GM12892 (cell line): ENCODE results near the gene CCSER2.
"Not testable (repeated sequence)": the region's sequence is repeated elsewhere in the genome, so short reads cannot be mapped to it uniquely, and the experiment has no call there.

Source experiments
- DNase-seq: peaks from one replicate; pipeline ENCODE4 v3.0.0; 2011; ENCODE audit not compliant: insufficient read length
- FAIRE-seq: peaks from 2 replicates; lab custom pipeline; 2011; peaks lifted over from hg19 to GRCh38; lab: Jason Lieb, UNC
- POLR2A ChIP-seq: IDR thresholded peaks from 2 replicates; pipeline ENCODE4 v1.6.1; 2011; ENCODE audit warnings: low read depth, low read length, control low read depth
- POLR2AphosphoS5 ChIP-seq: IDR thresholded peaks from 2 replicates; pipeline ENCODE4 v1.6.1; 2011; ENCODE audit warnings: low read depth, low read length, control low read depth
- TAF1 ChIP-seq: IDR thresholded peaks from 2 replicates; pipeline ENCODE4 v1.6.1; 2011; ENCODE audit warnings: low read depth, mild to moderate bottlenecking, control low read depth, low read length, borderline replicate concordance

Gene CCSER2

DNA sequence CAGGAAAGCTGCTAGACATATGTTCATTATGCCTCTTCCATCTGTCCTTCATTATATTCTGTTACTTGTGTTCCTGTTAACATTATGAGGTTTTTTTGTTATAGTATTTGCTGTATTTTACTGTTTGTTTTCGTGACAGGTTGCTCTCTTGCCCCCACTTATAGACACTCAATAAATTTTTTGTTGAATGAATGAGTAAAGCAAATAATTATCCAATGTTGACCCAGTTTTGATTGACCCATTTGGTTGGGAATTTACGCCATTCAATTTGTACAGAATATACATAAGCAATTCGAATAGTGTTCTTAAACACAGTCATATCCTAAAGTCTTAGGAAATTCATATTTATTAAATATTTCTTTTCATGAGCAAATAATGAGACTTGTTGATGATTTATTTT is 11.8 kb downstream of the CCSER2 start:
- TF ChIP-seq TAF1 (no peak), POLR2A (no peak), POLR2AphosphoS5 (no peak)
- no peak for DNase-seq
- FAIRE-seq: no peak

DNA sequence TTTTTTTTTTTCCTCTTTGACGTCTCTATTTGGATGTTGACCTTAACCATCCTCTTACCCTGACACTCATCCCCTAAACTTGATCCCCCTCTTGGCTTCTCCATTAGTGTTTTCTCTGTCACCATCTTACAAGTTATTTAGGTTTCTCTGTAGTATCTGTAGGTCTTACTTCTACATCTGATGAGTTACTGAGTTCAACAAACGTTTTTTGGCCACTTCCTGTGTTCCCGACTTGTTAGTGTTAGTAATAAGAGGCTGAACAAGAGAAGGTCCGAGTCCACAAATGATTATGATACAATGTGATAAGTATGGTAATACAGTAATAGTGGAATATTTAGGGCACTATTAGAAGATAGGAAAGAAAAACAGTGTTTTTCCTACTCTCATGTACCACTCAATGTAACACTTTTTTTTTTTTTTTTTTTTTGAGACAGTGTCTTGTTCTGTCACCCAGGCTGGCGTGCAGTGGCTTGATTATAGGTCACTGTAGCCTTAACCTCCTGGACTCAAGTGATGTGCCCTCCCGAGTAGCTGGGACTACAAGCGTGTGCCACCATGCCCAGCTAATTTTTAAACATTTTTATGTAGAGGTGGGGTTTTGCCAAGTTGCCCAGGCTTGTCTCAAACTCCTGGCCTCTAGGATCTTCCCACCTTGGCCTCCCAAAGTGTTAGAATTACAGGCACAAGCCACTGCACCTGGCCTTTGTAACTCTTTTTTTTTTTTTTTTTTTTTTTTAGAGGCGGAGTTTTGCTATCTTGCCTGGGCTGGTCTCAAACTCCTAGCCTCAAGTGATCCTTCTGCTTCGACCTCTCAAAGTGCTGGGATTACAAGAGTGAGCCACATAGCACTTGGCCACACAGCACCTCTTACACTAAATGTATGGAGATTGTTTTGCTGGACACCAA is 12.5 kb downstream of the CCSER2 start:
- DNase-seq (no peak), FAIRE-seq (no peak)
- TF ChIP-seq TAF1 (no peak), POLR2AphosphoS5 (no peak), POLR2A (no peak)

DNA sequence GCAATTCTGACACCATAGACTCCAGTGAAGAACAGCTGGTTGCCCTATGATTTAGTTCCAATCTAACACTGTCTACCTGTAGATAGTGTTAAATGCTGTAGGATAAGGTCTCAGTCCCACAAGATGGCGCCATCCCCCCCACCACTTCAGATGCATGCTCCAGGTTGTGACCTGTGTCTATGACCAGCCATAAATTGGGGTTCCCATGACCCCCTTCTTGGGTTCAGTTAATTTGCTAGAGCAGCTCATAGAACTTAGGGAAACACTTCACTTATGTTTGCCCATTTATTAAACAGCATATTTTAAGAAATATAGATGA is 13.1 kb downstream of the CCSER2 start:
- no peak for TF ChIP-seq POLR2AphosphoS5
- no peak for TF ChIP-seq POLR2A
- no peak for TF ChIP-seq TAF1
- DNase-seq (no peak), FAIRE-seq (no peak)

DNA sequence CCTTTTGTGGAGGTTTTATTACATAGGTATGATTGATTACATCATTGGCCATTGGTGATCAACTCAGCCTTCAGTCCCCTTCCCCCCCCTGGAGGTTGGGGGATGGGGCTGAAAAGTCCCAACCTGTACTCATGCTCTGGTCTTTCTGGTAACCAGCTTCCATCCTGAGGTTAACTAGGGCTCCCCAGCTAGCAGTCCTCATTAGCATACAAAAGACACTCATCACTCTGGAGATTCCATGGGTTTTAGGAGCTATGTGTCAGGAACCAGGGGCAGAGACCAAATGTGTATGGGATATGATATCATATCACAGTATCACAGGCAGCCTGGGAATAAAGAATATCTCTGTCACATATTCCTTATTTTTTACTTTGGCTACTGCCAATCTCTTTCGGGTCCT is 13.6 kb downstream of the CCSER2 start:
- TF ChIP-seq POLR2A: no peak
- TF ChIP-seq POLR2AphosphoS5: no peak
- no peak for TF ChIP-seq TAF1
- FAIRE-seq: no peak
- no peak for DNase-seq

DNA sequence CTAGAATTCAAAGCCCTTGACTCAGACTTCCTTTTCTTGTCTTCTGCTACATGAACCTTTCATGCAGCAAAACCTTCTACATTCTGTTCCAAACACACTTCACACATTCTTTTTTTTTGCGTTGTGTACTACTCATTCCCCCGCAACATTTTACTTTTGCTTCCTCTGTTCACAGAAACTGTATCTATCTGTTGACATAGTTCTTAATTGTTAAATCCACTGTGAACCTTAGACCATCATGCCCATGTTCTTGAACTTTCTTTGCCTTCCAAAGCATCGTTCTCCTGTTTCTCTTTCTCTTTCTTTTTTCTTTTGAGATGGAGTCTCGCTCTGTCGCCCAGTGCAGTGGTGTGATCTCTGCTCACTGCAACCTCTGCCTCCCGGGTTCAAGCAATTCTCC is 14.2 kb downstream of the CCSER2 start:
- DNase-seq (no peak), FAIRE-seq (no peak)
- no peak for TF ChIP-seq POLR2AphosphoS5
- no peak for TF ChIP-seq POLR2A
- no peak for TF ChIP-seq TAF1

DNA sequence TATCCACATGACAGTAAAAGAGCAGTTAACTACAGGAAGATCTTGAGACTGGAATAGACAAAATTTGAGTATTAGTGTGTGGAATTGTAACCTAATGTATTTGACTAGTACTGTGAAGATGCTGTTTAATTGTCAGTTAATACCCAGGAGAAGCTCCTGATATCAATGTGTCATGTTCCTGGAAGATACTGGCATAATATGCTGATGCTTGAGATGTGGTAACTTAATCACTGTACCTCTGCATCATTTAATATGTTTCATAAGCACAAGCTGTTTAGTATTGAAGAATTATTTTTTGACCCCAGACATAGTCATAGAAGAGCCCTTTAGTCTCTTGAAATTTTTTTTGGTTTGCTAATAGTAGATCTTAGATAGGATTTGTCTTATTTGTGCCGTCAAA is 15.4 kb downstream of the CCSER2 start:
- TF ChIP-seq TAF1 (no peak), POLR2AphosphoS5 (no peak), POLR2A (no peak)
- DNase-seq: no peak
- no peak for FAIRE-seq

DNA sequence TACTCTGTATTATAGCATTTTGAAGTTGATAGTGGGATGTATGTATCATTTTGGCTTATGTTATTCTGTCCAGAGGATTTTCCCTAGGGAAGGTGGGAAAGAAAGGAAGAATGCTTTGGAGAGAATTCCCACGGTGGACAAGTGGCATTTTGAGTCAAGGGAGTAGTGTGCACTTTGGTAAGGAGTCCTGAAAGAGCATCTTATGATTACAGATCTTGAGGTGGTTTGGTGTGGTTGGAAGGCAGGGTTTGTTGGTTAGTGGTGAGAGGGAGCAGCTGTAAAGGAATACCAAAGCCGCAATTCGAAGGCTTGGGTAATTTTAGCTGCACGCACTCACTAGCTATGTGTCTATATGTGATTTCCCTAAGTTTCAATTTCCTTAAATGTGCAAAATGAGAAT is 16.1 kb downstream of the CCSER2 start:
- DNase-seq: no peak
- TF ChIP-seq POLR2A (no peak), POLR2AphosphoS5 (no peak), TAF1 (no peak)
- no peak for FAIRE-seq

DNA sequence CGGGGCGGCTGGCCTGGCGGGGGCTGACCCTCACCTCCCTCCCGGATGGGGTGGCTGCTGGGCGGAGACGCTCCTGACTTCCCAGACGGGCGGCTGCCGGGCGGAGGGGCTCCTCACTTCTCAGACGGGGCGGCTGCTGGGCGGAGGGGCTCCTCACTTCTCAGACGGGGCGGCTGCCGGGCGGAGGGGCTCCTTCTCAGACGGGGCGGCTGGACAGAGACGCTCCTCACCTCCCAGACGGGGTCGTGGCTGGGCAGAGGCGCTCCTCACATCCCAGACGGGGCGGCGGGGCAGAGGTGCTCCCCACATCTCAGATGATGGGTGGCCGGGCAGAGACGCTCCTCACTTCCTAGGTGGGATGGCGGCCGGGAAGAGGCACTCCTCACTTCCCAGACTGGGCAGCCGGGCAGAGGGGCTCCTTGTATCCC is 19.2 kb downstream of the CCSER2 start:
- FAIRE-seq, DNase-seq: not testable (repeated sequence)

DNA sequence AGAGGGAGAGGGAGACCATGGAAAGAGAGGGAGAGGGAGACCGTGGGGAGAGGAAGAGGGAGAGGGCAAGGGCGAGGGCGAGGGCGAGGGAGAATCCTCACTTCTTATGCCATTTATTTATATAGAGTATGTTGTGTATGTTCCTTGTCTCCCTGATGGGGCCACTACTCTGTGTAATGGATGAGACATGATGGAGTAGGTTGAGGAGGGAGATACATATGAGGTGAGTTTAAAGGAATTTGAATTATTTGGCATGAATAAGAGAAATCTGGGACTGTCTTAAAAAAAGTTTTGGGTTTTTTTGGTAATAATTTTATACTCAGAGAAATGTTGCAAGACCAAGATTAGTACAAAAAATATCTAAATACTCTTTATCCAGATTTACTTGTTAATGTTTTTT is 20.1 kb downstream of the CCSER2 start:
- FAIRE-seq (no peak), DNase-seq (no peak)
- TF ChIP-seq POLR2AphosphoS5: no peak
- TF ChIP-seq POLR2A: no peak
- TF ChIP-seq TAF1: no peak

DNA sequence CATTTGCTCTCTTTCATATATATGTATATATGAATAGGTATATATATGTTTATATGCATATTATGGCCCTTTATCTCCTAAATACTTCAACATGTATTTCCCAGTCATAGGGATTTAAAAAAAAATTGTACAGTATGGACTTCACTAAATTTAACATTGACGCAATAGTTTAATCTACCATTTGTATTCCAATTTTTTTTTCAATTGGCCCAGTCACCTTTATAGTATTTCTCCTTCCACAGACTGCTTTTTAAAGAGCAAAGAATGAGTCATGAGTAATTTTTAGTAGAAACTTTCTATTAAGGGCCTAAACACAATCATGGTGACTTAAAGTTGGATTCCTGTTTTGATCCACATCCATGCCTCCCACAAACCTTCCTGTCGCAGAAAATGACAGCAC is 20.5 kb downstream of the CCSER2 start:
- FAIRE-seq: no peak

DNA sequence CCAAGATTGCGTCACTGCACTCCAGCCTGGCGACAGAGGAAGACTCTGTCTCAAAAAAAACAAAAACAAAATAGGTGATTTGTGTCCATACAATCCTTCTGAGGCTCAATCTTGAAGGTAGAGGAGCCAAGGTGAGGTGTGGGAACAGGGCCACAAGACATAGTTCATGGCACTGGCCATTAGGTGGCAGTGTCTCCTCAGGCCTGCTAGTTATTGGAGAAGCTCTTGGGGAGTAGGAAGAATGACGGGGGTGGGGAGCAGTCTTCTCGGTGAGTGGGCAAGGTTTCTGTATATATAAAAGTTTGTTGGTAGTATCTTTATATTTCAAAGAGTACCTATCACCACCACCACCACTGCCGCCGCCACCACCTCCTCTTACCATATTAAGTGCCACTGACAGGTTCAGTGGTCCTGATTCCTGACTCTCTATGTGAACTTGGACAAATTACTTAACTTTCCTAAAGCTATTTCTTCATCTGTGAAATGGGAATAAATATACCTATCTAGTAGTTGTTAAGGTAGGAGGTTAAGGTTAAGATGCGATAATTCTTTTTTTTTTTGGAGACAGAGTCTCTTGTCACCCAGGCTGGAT is 24.0 kb downstream of the CCSER2 start:
- peak; percentile 33 for DNase-seq
- no peak for TF ChIP-seq POLR2A
- peak; percentile 62 for FAIRE-seq

More for the DNA sequence above, 20.5 kb downstream of the CCSER2 start:
- no peak for TF ChIP-seq POLR2A
- no peak for TF ChIP-seq POLR2AphosphoS5
- TF ChIP-seq TAF1: no peak
- no peak for DNase-seq
